ENCODE measurements around the gene SPA17.
A peak's percentile ranks its signal among the peaks of the same experiment; 100 is the strongest.

SPA17 gene

GRCh38 chr11:124673333-124674167 lies at the start of gene SPA17, which contains the start of gene SIAE:
Gene SPA17, plus strand, starts transcription at chr11:124673904. Its CDS starts 1,361 bp downstream, at chr11:124675265.
Gene SIAE, minus strand, starts transcription at chr11:124673739. Its CDS starts 31 bp downstream, at chr11:124673708.
- DNase-seq = peak; percentile 84

DNA sequence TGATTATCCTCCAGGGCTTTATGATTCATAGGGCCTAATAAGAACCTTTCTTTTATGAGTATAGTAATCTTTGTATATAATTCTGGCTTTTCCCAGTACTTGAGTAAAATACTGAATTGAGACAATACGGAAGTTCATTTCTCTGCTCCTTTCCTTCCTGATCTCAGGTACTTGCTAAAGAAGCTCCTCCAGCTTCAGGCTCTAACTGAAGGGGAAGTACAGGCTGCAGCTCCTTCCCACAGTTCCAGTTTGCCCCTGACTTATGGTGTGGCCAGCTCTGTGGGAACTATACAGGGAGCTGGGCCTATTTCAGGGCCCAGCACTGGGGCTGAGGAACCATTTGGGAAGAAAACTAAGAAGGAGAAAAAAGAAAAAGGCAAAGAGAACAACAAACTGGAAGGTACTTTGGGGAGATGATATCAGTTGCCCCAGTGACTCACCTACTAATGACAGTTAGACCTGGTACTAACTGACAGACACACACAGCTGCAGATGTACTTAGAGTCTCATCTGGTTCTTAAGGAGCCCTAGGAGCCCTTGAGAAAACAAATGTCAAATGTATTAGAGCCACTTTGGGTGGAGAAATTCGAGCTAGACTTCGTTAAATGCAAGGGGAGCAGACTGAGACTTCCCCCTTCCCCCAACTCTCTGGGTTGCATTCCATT lies 48.1 kb upstream of the SPA17 start:
- DNase-seq = no peak

GRCh38 chr11:124627546-124627945 lies 46.2 kb upstream of the SPA17 start:
- DNase-seq = no peak

- no peak for DNase-seq
These were observed 43.7 kb upstream of the SPA17 start for GRCh38 chr11:124629961-124630360.

DNA sequence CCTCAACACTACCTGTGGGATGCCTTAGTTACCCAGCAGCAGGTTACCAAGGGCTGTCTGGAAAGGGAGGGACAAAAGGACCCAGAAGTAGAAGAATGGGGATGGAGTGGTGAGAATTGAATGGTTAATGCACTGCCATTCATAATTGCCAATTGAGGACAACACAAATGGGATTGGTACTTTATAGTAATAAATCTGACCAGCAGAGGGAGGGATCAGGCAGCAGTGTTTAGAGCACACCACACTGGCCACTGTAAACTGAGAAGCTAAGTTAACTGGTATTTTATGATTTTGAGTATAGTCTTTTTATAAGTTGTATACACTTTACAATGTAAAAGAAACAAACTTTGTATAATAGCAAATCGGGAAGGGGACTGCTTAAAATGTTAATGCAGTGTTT lies 40.3 kb upstream of the SPA17 start:
- DNase-seq = no peak

DNA sequence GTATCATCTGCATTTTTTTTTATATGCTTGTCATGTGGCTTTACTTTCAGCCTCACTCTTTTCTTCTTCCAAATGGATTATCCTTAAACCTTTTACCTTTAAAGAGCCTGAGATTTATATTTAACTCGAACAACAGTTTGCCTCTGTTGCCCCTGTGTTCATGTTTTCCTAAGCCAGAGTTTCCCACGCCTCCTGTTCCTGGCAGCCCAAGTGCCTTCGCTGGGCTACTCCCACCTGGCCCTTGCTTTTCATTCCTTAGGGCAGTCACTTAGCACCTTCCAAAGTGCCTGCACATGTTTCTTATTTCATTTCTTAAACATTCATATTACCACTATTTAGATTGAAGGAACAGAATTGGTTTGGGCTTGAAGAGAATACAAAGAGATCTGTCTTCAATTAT lies 37.8 kb upstream of the SPA17 start:
- no peak for DNase-seq

- DNase-seq = no peak
These were observed 35.2 kb upstream of the SPA17 start for GRCh38 chr11:124638500-124638899.

- DNase-seq = no peak
These were observed 34.5 kb upstream of the SPA17 start for GRCh38 chr11:124639186-124639585.

DNA sequence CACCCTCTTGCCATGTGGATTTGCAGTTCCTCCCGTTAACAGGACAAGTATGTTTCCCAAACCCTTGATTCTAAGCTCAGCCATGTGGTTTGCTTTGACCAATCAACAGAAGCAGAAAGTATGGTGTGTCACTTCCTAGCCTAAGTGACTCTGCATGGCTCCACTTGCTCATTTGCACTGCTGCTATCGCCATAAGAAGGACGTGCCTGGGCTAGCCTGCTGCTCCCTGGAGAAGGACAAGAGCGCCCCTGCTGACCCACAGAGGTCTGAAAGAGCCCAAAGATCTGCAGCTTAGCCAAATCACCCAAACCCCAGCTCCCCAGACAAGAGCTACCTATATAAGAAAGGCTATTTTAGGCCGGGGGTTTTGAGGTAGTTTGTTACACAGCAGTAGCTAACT lies 33.0 kb upstream of the SPA17 start:
- DNase-seq = no peak

DNA sequence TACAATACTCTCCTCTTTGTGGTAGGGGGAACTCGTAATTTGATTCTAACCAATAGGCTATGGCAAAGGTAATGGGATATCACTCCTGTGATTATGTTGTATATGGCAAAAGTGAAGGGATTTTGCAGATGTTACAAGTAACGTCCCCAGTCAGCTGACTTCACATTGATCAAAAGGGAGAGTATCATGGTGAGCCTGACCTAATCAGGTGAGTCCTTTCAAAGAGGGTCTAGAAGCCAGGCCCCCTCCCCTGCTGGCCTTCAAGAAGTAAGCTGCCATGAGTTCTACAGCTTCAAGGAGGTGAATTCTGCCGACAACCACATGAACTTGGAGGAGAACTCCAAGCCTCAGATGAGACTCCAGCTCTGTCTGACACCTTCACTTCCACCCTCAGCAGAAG lies 31.1 kb upstream of the SPA17 start:
- no peak for DNase-seq

DNA sequence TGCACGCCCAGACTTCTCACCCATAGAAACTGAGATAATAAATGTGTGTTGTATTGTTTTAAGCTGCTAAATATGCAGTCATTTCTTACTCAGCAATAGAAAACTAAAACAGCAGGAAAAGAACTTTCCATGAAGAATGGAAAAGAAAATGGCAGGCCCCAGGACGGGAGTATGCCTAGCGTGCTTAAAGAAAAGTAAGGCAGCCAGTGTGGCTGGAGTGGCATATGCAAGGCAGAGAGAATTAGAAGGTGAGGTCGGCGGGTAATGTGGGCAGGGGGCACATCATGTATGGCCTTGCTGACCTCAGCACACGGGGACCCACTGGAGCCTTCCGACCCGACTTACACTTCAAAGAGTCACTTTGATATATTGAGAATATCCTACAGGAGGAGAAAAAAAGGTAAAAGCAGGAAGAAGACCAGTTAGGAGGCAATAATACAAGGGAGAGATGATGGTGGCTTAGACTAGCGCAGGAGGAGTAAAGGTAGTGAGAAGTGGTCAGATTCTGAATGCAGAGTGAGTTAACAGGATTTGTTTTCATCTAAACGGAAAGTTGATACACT lies 30.6 kb upstream of the SPA17 start:
- no peak for DNase-seq

- DNase-seq = no peak
These were observed 29.9 kb upstream of the SPA17 start for GRCh38 chr11:124643605-124644425.

DNA sequence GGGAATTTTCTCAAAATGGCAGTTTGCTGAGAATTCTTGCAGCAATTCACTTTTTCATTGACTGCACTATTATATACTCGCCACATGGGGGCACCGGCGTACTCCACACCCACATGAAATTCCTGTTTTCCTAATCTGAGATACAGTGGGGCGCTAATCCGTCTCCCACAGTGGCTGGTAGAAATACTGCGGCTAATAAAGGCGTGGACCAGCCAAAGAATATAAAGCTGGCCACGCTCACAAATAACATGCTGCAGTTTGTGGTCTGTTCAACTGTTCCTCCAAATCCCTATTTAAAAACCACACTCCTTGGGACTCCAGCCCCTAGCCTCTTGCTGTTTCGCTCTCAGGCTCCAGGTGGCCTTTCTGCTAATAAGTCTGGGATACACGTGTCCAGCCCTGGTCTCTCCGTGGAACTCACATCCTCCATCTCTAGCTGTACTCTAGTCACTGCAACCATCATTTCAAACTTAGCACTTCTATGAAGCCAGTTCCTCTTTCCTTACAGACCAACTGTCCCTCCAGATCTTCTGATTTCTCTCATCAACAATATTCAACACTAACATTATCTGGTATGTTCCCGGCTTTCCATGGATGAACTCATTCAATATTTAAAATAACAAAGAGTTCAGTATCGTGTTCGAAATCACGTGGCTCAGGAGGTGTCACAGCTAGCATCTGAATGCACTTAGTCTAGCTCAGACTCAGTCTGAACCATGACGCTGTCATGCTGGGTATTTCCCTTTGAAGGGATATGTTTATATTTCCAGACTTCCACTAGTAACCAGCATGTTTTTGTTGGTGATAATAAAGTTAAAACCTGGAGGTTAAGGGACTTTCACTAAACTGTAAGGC lies 29.1 kb upstream of the SPA17 start:
- no peak for DNase-seq

DNA sequence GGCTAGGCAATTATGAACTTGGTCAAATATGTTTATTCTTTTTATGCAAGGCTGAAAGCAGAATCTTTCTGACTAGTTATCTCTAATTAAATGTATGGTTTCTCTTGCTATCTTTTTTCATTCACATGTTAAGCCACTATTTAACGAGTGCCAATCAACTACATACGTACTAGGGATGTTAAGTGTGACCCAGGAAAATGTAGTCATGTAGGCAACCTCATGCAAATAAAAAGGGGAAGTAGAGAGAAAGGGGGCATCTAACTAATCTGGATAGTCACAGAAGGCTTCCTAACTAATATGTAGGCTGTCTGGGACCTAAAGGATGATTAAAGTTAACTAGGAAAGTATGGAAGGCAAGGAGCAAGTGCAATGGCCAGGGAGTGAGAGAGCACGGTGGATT lies 27.6 kb upstream of the SPA17 start:
- no peak for DNase-seq

GRCh38 chr11:124648610-124649009 lies 25.1 kb upstream of the SPA17 start:
- DNase-seq = no peak

DNA sequence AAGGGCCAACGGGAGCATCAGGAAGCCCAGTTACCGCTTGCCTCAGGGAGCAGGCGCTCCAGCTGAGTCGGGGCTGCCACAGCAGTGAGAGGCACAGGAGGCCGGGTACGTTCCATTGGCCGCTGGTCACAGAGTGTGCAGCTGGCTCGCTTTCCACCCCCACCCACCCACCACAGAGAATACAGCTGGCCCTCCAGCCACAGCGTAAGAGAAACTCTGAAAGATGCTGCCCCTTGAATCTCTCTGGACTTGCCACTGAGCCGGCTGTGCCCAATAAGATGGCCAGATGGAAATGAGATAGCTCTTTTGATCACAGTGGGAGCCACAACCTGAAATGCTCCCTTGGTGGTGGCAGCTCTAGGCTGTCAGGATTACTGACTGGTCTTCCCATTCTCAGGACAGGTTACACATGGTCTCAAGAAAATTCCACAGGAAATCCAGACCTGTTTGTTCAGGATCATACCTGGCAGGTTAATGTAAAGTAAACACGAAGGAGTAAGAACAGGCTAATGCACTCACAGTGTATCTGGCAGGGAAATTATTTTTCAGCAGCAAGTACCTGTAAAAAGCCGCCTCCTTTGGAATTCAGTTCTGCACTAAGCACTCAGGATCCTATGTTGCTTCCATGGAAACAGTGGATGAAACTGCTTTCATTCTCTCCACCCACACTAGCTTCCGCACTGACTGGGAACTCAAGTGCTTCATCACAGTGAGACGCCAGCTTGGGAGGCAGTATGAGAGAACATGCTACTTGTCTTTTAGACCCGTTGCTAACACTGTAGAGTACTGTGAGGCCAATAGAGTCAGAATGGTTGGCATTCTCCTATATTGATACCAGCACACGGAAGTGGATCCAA lies 16.7 kb upstream of the SPA17 start:
- DNase-seq = no peak

DNA sequence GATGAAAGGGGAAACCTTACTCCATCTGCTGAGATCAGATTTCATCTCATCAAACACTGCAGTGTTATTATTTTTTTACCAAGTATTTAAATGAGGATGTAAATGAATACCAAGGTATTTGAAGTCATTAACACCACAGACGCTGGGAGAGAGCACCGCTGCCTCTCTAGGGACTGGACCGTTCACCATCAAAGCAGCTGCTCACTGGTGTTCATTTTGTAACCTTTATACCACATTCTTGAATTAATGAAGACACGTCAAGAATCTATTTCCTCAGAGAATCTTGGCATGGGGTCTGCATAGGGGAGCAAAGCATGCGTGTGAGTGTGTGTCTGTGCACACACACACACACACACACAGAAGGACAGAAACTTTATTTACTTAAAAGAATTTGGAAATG lies 15.8 kb upstream of the SPA17 start:
- no peak for DNase-seq

DNA sequence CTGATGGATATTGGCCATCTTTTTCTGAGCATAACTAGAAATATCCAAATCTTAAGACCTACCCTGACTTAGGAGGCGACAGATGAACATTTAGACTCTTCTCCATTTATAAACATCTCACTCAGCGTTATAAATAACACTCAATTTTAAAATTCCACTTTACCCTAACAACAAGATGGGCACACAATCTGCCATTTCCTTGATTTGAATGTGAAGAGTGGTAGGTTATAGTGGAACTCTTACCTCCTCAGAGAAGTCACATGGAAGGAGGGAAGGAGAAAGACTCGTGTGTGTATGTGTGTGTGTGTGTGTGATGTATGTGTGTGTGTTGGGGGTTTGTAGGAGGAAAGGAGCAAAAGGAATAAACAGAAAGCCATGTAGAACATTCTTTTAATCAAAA lies 15.2 kb upstream of the SPA17 start:
- no peak for DNase-seq

DNA sequence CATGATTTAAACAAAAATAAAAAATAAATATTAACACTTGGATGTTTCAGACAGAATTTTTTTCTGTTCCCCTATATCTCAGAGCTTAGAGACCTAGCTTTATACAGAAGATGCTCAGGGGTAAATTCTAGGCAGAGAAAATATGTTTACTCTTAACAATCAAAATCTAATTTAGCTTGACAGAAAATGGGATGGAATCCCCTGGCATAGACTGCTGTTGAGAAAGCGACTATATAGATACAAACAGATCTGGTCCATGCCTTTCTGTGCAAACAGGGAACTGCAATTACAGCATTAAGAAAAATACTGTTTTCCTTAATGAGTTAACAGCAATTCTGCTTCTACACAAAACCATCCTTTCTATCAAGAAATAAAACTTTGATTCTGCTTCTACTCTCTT lies 14.7 kb upstream of the SPA17 start:
- no peak for DNase-seq

DNA sequence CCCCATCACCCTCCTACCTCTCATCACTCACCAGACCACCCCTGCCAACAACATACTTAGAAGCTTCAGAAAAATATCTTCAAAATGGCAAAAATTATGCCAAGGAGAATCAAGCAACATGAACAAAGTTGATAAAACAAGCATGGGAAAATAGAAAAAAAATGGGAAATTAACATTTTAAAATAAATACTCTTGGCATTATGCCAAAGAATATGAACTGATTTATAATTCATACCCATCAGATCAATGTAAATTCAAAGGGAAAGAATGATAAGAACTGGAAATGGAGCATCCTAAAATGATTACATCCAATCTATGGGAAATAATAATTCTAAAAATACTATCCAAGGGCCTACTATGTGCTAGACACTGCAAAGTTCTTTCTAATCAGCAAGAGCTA lies 12.2 kb upstream of the SPA17 start:
- DNase-seq = no peak

GRCh38 chr11:124662106-124662505 lies 11.6 kb upstream of the SPA17 start:
- DNase-seq = no peak
